Measurements from ENCODE around the gene RTN1. TPM values are rescaled to one million over a fixed set of nuclear protein-coding genes. Genes with fewer than 3 reads are reported as not detected.

RTN1 gene
- total RNA-seq, 1 donor, result under 0.01 TPM

GRCh38 chr14:59829469-59830337 lies 40.9 kb downstream of the RTN1 start:
- Histone ChIP-seq H3K27ac (ENCODE audit: low read depth, low read length) (no peak overlapping the region), H4K20me1 (ENCODE audit: insufficient read depth, low read length) (no peaks in the 10 kb centered on the region), H3K27me3 (ENCODE audit: insufficient read depth, low read length) (no peaks in the 10 kb centered on the region), H3K4me3 (ENCODE audit: insufficient read depth, low read length) (no peak overlapping the region), H3K4me1 (ENCODE audit: insufficient read depth, low read length) (no peaks in the 10 kb centered on the region), H3K9me3 (ENCODE audit: low read depth, low read length) (no peaks in the 10 kb centered on the region), H2AFZ (ENCODE audit: low read length) (no peak overlapping the region), H3K4me2 (ENCODE audit: insufficient read depth, low read length) (no peak overlapping the region), H3K36me3 (ENCODE audit: insufficient read depth, low read length) (no peaks in the 10 kb centered on the region), H3K79me2 (ENCODE audit: insufficient read depth, low read length) (no peaks in the 10 kb centered on the region)
- no peak for DNase-seq (ENCODE audit: insufficient read length, low spot score, missing footprints)
- no peak for TF ChIP-seq CTCF (IDR thresholded peaks at IDR 0.05; ENCODE audit: extremely low read depth, low read depth, low read length)

GRCh38 chr14:59828276-59828675 lies 42.3 kb downstream of the RTN1 start:
- Histone ChIP-seq H3K4me3 (ENCODE audit: insufficient read depth, low read length) (no peak overlapping the region), H4K20me1 (ENCODE audit: insufficient read depth, low read length) (no peaks in the 10 kb centered on the region), H3K27me3 (ENCODE audit: insufficient read depth, low read length) (no peaks in the 10 kb centered on the region), H2AFZ (ENCODE audit: low read length) (no peak overlapping the region), H3K79me2 (ENCODE audit: insufficient read depth, low read length) (no peaks in the 10 kb centered on the region), H3K36me3 (ENCODE audit: insufficient read depth, low read length) (no peaks in the 10 kb centered on the region), H3K4me1 (ENCODE audit: insufficient read depth, low read length) (no peaks in the 10 kb centered on the region), H3K4me2 (ENCODE audit: insufficient read depth, low read length) (no peak overlapping the region), H3K27ac (ENCODE audit: low read depth, low read length) (no peak overlapping the region), H3K9me3 (ENCODE audit: low read depth, low read length) (no peaks in the 10 kb centered on the region)
- no peak for TF ChIP-seq CTCF (IDR thresholded peaks at IDR 0.05; ENCODE audit: extremely low read depth, low read depth, low read length)
- no peak for DNase-seq (ENCODE audit: insufficient read length, low spot score, missing footprints)

- Histone ChIP-seq H2AFZ (ENCODE audit: low read length) (no peak overlapping the region), H3K36me3 (ENCODE audit: insufficient read depth, low read length) (no peaks in the 10 kb centered on the region), H3K27me3 (ENCODE audit: insufficient read depth, low read length) (no peaks in the 10 kb centered on the region), H3K4me2 (ENCODE audit: insufficient read depth, low read length) (no peak overlapping the region), H3K4me3 (ENCODE audit: insufficient read depth, low read length) (no peak overlapping the region), H3K9me3 (ENCODE audit: low read depth, low read length) (no peaks in the 10 kb centered on the region), H3K27ac (ENCODE audit: low read depth, low read length) (no peak overlapping the region), H4K20me1 (ENCODE audit: insufficient read depth, low read length) (no peaks in the 10 kb centered on the region), H3K4me1 (ENCODE audit: insufficient read depth, low read length) (no peaks in the 10 kb centered on the region), H3K79me2 (ENCODE audit: insufficient read depth, low read length) (no peaks in the 10 kb centered on the region)
- DNase-seq (ENCODE audit: insufficient read length, low spot score, missing footprints), result no peak
- no peak for TF ChIP-seq CTCF (IDR thresholded peaks at IDR 0.05; ENCODE audit: extremely low read depth, low read depth, low read length)
Observed at GRCh38 chr14:59827401-59827800, 43.2 kb downstream of the RTN1 start.

GRCh38 chr14:59826150-59826549 lies 44.4 kb downstream of the RTN1 start:
- H3K4me1 ChIP-seq (ENCODE audit: insufficient read depth, low read length), result no peaks in the 10 kb centered on the region

More at GRCh38 chr14:59826150-59826549, 44.4 kb downstream of the RTN1 start:
- Histone ChIP-seq H3K9me3 (ENCODE audit: low read depth, low read length) (no peaks in the 10 kb centered on the region), H3K36me3 (ENCODE audit: insufficient read depth, low read length) (no peaks in the 10 kb centered on the region), H3K79me2 (ENCODE audit: insufficient read depth, low read length) (no peaks in the 10 kb centered on the region), H4K20me1 (ENCODE audit: insufficient read depth, low read length) (no peaks in the 10 kb centered on the region), H3K4me2 (ENCODE audit: insufficient read depth, low read length) (no peak overlapping the region), H3K27me3 (ENCODE audit: insufficient read depth, low read length) (no peaks in the 10 kb centered on the region), H2AFZ (ENCODE audit: low read length) (no peak overlapping the region), H3K4me3 (ENCODE audit: insufficient read depth, low read length) (no peak overlapping the region), H3K27ac (ENCODE audit: low read depth, low read length) (no peak overlapping the region)
- no peak for DNase-seq (ENCODE audit: insufficient read length, low spot score, missing footprints)
- no peak for TF ChIP-seq CTCF (IDR thresholded peaks at IDR 0.05; ENCODE audit: extremely low read depth, low read depth, low read length)

All from osteoblast (primary cell).